SW480 (cell line): ENCODE results near the gene CETP.
"Not testable (repeated sequence)": the region's sequence is repeated elsewhere in the genome, so short reads cannot be mapped to it uniquely, and the experiment has no call there.

ENCODE experiments used
- DNase-seq: peaks from one replicate; pipeline ENCODE4 v3.0.0-alpha.2; 2016; ENCODE audit warnings: low spot score

The CETP gene

DNA sequence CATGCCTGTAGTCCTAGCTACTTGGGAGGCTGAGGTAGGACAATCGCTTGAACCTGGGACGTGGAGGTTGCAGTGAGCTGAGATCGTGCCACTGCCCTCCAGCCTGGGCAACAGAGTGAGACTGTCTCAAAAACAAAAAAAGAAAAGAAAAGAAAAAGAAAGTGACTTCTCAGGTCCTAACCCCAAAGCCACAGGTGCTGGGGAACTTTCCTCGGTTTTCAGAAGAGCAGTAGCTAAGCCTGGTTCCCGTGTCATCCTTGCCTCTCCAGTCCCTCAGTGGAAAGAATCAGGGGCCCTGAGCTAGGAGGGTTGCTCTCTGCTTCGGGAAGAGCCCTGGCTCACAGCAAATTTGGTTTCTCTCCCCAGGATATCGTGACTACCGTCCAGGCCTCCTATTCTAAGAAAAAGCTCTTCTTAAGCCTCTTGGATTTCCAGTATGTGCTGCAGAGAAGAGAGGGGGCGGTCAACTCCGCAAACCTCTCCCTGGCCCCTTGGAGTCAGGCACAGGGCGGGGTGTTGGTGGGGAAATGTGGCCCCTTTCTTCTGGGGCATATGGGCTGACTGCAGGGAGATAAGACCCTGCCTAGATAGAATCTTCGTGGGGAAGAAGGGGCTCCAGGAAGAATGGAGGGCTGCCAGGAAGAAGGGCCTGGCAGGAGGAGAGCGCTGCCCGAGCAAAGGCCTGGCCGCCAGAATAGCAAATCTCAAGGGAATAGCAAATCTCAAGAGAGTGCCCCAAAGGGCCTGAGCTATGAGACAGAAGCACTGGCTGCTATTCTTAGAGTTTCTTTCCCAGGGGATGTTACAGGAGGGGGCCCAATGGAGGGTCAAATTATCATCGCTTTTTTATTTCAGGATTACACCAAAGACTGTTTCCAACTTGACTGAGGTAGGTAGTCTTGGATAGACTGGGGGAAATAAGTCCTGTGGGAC, 19.3 kb downstream of the CETP start:
- DNase-seq, result no peak

DNA sequence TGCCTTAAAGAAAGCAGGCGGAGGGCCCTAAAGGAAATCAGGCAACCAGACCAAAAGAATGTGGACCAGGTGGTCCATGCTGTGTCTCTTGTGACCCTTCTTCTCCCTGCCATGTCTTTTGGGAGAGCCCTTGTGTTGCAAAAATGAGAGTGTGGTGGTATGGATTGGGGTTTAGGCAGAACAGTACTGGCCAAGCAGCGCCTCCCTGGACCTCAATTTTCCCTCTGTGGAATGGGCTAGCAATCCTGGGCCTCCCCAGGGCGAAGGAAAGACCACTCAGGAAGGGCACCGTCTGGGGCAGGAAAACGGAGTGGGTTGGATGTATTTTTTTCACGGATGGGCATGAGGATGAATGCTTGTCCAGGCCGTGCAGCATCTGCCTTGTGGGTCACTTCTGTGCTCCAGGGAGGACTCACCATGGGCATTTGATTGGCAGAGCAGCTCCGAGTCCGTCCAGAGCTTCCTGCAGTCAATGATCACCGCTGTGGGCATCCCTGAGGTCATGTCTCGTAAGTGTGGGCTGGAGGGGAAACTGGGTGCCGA, 20.1 kb downstream of the CETP start:
- DNase-seq, result no peak

DNA sequence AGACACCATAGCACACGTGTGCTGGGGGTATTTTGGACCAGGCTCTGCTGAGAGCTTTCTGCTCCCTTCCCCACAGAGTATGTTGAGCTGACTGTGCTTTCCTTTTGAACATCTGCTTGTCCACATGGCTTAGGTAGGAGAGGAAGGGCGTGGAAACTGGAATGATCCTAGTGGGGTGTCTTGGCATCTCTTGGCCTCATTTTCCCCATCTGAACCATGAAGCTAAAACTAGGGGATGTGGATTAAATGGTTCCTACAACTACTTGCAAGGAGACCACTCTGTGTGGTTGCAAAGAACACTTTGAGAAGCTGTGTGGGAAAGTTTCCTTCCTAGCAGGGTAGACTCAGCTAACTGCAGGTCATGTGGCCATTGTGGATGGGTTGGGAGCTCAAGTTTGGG, 20.9 kb downstream of the CETP start:
- DNase-seq, result no peak

- DNase-seq, result peak; percentile 14
Observed at GRCh38 chr16:56983211-56983751, 21.5 kb downstream of the CETP start.

GRCh38 chr16:56984639-56985038, 22.9 kb downstream of the CETP start:
- peak; percentile 64 for DNase-seq

DNA sequence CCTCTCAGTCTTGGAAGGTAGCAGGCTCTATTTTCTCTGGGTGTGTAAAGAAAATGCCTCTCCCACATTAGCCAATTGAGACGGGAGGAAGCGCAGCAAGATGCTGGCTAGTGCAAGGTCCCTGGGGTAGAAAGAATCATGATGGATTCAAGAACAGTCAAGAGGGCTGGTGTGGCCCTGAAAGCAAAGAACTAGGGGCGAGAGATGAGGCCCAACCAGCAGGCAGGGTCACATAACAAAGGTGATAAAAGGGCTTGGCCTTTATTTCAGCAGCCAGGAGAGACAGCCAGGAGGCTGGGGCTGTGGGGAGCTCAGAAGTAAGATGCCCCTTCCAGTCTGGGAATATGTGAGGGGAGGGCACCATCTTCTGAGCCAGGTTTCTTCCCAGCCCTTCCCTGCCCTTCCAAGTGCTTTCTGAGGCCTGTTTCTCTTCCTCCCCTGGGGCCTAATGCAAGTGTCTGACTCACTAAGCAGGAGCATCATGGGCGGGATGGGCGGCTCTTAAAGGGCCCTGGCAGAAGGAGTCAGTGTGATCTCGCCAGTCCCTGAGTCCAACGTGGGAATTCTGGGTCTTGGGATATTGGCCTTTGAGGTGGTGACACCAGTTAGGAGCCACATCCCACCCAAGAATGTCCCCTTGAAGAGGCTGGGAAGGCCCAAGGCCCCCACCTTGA, 23.7 kb downstream of the CETP start:
- DNase-seq, result peak; percentile 50

DNA sequence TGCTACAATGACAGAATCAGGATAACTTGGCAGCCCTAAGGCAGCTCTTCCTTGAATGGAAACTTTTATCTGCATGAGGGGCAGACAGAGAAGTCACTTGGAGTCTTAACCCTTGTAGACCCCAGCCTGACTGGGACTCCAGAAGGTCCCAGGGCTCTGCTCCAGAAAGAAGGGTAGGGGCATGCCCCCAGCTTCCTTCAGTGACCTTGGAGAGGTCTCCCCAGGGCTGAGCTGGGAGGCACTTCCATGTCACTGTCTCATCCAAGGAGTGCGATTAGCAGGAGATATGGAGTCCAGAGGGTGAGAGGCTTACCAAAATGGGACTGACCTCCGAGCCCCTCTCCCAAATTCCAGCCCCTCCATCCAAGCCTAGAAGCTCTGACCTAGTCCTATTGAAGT, 24.2 kb downstream of the CETP start:
- DNase-seq, result no peak

DNA sequence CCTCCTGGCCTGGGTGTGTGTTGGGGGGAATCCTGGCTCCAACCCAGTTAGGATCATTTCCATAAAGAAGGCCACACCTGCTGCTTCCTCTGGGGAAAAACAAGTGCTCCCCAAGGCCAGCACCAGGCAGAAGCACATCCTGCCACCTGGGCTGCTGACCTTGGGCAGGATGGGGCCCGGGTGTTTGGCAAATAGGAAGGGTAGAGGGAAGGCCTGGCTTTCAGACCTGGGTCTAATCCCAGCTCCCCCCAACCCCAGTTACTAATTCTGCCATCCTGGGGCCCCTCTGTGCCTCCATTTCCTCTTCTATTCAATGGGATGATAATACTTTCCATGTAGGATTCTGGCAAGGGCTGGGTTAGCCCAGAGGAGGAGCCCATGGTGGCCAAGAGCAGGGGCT, 24.6 kb downstream of the CETP start:
- DNase-seq, result no peak

DNA sequence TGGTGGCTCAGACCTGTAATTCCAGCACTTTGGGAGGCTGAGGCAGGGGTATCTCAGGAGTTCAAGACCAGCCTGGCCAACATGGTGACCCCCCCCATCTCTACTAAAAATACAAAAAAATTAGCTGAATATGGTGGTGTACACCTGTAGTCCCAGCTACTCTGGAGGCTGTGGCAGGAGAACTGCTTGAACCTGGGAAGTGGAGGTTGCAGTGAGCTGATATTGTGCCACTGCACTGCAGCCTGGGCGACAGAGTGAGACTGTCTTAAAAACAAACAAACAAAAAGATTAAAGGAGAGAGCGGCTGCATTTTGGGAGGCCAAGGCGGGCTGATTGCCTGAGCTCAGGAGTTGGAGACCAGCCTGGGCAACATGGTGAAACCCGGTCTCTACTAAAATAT, 25.2 kb downstream of the CETP start:
- DNase-seq, result not testable (repeated sequence)

- no peak for DNase-seq
Observed at GRCh38 chr16:56987692-56988091, 25.9 kb downstream of the CETP start.

DNA sequence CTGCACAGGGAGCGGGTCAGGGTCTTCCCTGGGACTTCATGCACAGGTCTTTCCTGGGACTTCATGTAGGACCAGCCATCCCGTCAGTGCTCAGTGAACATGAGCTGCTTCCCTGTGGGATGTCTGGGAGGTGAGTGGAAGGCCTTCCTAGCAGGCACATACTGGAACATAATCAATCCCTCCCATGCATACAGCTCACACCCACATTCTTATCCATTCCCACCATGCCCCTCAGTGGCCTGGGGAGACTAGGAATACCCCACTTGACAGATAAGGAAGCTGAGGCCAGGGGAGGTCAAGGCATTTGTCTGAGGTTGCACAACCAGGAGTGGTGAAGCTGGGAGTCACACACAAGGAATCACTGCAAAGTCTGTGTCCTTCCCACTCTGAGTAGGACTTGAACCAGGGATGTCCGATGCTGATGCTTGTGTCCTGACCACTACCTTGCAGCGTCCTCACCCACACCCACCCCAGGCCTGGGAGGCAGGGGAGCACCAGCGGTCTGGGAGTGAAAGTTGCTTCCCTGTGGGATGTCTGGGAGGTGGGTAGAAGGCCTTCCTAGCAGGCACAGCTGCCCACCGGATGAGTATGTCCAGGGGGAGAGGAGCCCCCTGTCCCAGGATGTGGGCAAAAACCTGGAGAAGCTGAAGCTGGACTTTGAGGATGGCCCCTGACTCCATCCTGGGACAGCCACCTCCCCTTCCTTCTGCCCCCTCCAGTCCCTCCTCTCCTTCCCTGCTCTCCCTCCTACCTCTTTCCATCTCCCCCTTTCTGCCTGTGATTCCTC, 26.6 kb downstream of the CETP start:
- DNase-seq, result no peak

GRCh38 chr16:56988948-56989945, 27.5 kb downstream of the CETP start, which contains the start of gene NLRC5:
NLRC5 (plus strand) TSS chr16:56989557; CDS start chr16:57020713, 31,156 bp downstream.
- DNase-seq, result peak; percentile 75

DNA sequence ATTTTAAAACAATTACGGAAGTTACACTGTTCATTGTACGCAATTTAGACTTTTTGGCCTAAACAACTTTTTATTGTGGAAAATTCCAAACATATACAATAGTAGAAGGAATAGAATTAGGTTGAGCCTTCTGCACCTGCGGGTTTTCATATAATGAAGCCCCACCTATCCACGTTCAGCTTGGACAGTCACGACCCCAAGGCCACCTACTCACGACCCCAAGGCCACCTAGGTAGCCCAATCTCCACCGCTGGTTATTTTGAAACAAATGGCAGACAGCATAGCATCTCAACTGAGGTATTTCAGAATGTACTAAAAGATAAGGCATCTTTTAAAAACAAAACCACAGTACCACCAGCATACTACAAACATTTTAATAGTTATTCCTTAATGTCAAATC, 28.2 kb downstream of the CETP start:
- no peak for DNase-seq

GRCh38 chr16:56990407-56991286, 28.9 kb downstream of the CETP start:
- no peak for DNase-seq

- DNase-seq, result not testable (repeated sequence)
Observed at GRCh38 chr16:56992431-56992830, 30.7 kb downstream of the CETP start.

- no peak for DNase-seq
Observed at GRCh38 chr16:56993204-56993603, 31.5 kb downstream of the CETP start.

GRCh38 chr16:56994311-56994710, 32.6 kb downstream of the CETP start:
- no peak for DNase-seq

- no peak for DNase-seq
Observed at GRCh38 chr16:56995136-56995805, 33.5 kb downstream of the CETP start.

GRCh38 chr16:56997264-56997663, 35.5 kb downstream of the CETP start:
- no peak for DNase-seq
